CD4-positive, CD25-positive, alpha-beta regulatory T cell (primary cell): ENCODE results near the gene TMEM272. TPM values are rescaled to one million over a fixed set of nuclear protein-coding genes. Genes with fewer than 3 reads are reported as not detected.
A peak's percentile ranks its signal among the peaks of the same experiment; 100 is the strongest.

Experiments
- ATAC-seq, 2 donors: fragments of 150-1000 bp; cut with Tn5 transposase; one replicate each; pipeline ENCODE4 v1.10.0; 2021; ENCODE audit warnings: low read depth in 2 of 2, moderate number of reproducible peaks in 2 of 2, moderate library complexity in 1 of 2
- DNase-seq, 3 donors: peaks; one replicate each; pipeline versions ENCODE4 v3.0.0 to v3.0.0-alpha.2; 2012 to 2022; ENCODE audit warnings: mixed read lengths in 1 of 3
- H3K27ac ChIP-seq: one replicate; pipeline ENCODE4 v1.7.0; 2013; ENCODE audit warnings: mild to moderate bottlenecking, low read length; ENCODE audit not compliant: insufficient read depth, poor library complexity, severe bottlenecking
- H3K27me3 ChIP-seq: one replicate; pipeline ENCODE4 v1.7.0; 2013; ENCODE audit warnings: low read length; ENCODE audit not compliant: control insufficient read depth, insufficient read depth
- H3K36me3 ChIP-seq: one replicate; pipeline ENCODE4 v1.7.0; 2013; ENCODE audit warnings: mild to moderate bottlenecking, low read length, moderate library complexity; ENCODE audit not compliant: control insufficient read depth, insufficient read depth
- H3K4me1 ChIP-seq: 2 replicates; pipeline ENCODE4 v1.7.0; 2013; ENCODE audit warnings: mild to moderate bottlenecking, low read length; ENCODE audit not compliant: insufficient read depth, control insufficient read depth, poor library complexity, severe bottlenecking
- H3K4me3 ChIP-seq: one replicate; pipeline ENCODE4 v1.7.0; 2013; ENCODE audit warnings: low read depth, mild to moderate bottlenecking, low read length, moderate library complexity
- H3K9me3 ChIP-seq, 2 experiments: 1 replicate in 1 of 2; 2 replicates in 1 of 2; pipeline ENCODE4 v1.7.0; 2013; ENCODE audit warnings: low read length in 2 of 2, mild to moderate bottlenecking in 1 of 2, moderate library complexity in 1 of 2; ENCODE audit not compliant: control insufficient read depth in 2 of 2
- H3K27ac Mint-ChIP-seq, 3 donors: one replicate each; pipeline ENCODE4 v1.8.0; 2020 to 2022; ENCODE audit warnings: mild to moderate bottlenecking in 3 of 3, mixed read lengths in 3 of 3, moderate library complexity in 2 of 3
- H3K27me3 Mint-ChIP-seq: one replicate; pipeline ENCODE4 v1.8.0; 2022; ENCODE audit warnings: mild to moderate bottlenecking, mixed read lengths
- H3K36me3 Mint-ChIP-seq: one replicate; pipeline ENCODE4 v1.8.0; 2020; ENCODE audit warnings: mixed read lengths
- H3K4me1 Mint-ChIP-seq, 4 donors: one replicate each; pipeline ENCODE4 v1.8.0; 2020 to 2022; ENCODE audit warnings: mixed read lengths in 4 of 4, mild to moderate bottlenecking in 1 of 4
- H3K4me3 Mint-ChIP-seq, 4 donors: one replicate each; pipeline ENCODE4 v1.8.0; 2020 to 2022; ENCODE audit warnings: mild to moderate bottlenecking in 4 of 4, mixed read lengths in 4 of 4, moderate library complexity in 3 of 4
- H3K9me3 Mint-ChIP-seq, 7 donors: one replicate each; pipeline ENCODE4 v1.8.0; 2020 to 2022; ENCODE audit warnings: mixed read lengths in 7 of 7, mild to moderate bottlenecking in 3 of 7, moderate library complexity in 2 of 7
- polyA plus RNA-seq, 4 donors: library from polyadenylated mRNA; unstranded; fragments of 300-500 nt; fragmentation: Illumina TruSeq; gene quantifications; one replicate each; pipeline ENCODE4 v1.2.3, GENCODE V29; 2021
- total RNA-seq: library from RNA; stranded (reverse); gene quantifications from one replicate; pipeline ENCODE4 v1.2.3, GENCODE V29; 2022

The TMEM272 gene
- total and polyA plus RNA-seq, 5 donors from 2014 or later, result 0.13 to 3.3 (median 0.32) TPM; not detected in 1

DNA sequence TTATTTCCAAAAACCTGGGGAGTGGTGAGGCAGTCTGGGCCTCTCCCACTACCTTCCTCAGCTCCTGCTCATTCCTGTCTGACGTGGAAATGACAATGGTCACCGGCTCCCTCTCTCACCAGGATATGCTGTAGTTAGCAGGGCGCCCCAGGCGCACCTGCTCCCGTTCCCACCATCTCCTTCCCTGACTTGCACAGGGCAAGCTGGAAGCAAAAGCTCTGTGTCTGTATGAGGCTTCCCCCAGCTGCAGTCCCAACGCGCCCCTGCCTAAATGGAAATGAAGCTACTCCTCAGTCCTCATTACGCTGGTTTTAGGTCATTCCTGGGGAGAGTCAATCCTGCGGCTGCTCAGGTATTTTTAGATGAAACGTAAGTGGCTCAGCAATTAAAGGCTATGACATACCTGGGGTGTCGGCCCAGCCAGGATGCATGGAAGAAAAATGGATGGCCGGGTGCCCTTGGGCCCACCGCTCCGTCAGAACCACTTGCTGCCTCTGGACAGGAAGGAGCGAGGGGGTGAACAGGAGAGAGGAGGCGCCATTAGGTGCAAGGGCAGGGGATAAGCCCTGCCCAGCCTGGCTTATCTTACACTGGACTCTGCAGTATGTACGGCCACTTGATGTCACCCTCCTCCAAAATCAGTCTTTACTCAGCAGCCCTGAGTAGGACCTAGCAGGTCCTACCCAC, 73.4 kb downstream of the TMEM272 start:
- peaks cover 4% of the 10 kb centered on the region for H3K36me3 Mint-ChIP-seq
- H3K4me3 ChIP-seq, result no peak overlapping the region

DNA sequence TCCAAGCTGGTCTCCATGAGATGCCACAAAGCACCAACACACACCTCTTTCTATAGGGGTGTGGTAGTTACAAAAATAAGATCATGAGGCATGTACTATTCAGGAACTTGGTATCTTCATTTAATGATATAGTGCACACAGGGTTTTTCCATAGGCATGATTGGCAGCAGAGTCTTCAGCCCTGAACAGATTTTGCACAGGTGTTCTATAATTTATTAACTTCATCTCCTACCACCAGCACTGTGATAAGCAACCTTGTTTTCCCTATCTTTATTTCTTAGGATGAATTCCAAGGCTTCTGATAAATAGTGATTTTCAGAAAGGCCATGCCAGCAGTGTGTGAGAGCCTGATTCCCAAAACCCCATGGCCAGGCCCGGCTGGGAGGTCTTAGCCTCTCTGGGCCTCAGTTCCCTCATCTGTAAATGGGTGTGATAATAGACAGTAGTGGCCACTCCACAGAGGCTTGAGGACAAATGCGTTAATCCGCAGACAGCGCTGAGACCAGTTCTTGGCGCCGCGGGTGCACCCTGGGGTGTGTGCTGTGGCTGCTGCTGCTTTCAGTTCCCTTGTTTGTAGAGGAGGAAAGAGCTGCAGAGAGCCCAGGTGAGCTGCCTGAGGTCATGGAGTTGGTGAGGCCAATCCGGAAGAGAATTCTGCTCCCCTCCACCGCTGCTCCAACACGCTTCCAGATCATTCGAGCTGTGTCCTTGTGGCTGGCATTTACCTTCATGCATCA, 74.1 kb downstream of the TMEM272 start:
- H3K4me3 ChIP-seq, result no peak overlapping the region
- Mint-ChIP-seq H3K9me3 (no peaks in the 10 kb centered on the region), H3K27me3 (no peaks in the 10 kb centered on the region), H3K27ac (peak overlapping the region in 1 of 3 donors; percentile 84), H3K4me1 (peaks cover 0 to 3% (median under 1%) of the 10 kb centered on the region in 4 donors), H3K36me3 (peaks cover 4% of the 10 kb centered on the region), H3K4me3 (no peak overlapping the region)
- ATAC-seq (no peak), DNase-seq (no peak)
- H3K36me3 ChIP-seq, result peaks cover 22% of the 10 kb centered on the region
- no peak overlapping the region for H3K27ac ChIP-seq
- H3K4me1 ChIP-seq, result no peaks in the 10 kb centered on the region
- H3K27me3 ChIP-seq, result no peaks in the 10 kb centered on the region
- no peaks in the 10 kb centered on the region for H3K9me3 ChIP-seq

More for the DNA sequence above, 73.4 kb downstream of the TMEM272 start:
- H3K27ac Mint-ChIP-seq, result peak overlapping the region in 2 of 3 donors; percentile 38 to 40
- H3K27me3 Mint-ChIP-seq, result peaks cover 5% of the 10 kb centered on the region
- Histone ChIP-seq H3K4me1 (no peaks in the 10 kb centered on the region), H3K36me3 (peaks cover 22% of the 10 kb centered on the region), H3K9me3 (no peaks in the 10 kb centered on the region), H3K27ac (no peak overlapping the region), H3K27me3 (no peaks in the 10 kb centered on the region)
- peaks cover 0 to 2% (median 0%) of the 10 kb centered on the region in 4 donors for H3K4me1 Mint-ChIP-seq
- no peak overlapping the region for H3K4me3 Mint-ChIP-seq
- DNase-seq (no peak), ATAC-seq (no peak)
- no peaks in the 10 kb centered on the region for H3K9me3 Mint-ChIP-seq

DNA sequence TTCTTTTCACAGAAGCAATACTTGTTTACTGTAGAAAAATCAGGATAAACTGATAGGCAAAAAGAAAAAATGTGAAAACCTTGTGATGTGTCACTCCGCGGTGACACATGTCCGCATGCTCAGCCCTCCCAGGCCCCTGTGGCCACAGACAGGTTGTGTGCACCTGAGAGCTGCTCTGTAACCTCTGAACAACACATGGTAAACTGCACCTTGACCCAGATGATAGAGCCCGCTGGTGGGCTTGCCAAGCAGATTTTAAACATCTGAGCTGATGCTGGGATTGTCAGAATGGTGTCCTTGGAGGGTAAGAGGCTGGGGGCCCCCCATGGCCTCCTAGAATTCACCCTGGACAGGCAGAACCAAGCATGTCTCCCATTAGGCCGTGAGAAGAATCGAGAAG, 74.8 kb downstream of the TMEM272 start:
- Mint-ChIP-seq H3K27ac (peak overlapping the region in 1 of 3 donors; percentile 84), H3K27me3 (no peaks in the 10 kb centered on the region), H3K4me3 (no peak overlapping the region), H3K4me1 (peaks cover 0 to 9% (median 6%) of the 10 kb centered on the region in 4 donors), H3K9me3 (no peaks in the 10 kb centered on the region), H3K36me3 (peaks cover 4% of the 10 kb centered on the region)
- no peak for DNase-seq
- H3K27me3 ChIP-seq, result no peaks in the 10 kb centered on the region
- no peak overlapping the region for H3K4me3 ChIP-seq
- no peaks in the 10 kb centered on the region for H3K9me3 ChIP-seq
- peaks cover 22% of the 10 kb centered on the region for H3K36me3 ChIP-seq
- H3K27ac ChIP-seq, result no peak overlapping the region
- ATAC-seq, result no peak
- H3K4me1 ChIP-seq, result peaks cover 3% of the 10 kb centered on the region

DNA sequence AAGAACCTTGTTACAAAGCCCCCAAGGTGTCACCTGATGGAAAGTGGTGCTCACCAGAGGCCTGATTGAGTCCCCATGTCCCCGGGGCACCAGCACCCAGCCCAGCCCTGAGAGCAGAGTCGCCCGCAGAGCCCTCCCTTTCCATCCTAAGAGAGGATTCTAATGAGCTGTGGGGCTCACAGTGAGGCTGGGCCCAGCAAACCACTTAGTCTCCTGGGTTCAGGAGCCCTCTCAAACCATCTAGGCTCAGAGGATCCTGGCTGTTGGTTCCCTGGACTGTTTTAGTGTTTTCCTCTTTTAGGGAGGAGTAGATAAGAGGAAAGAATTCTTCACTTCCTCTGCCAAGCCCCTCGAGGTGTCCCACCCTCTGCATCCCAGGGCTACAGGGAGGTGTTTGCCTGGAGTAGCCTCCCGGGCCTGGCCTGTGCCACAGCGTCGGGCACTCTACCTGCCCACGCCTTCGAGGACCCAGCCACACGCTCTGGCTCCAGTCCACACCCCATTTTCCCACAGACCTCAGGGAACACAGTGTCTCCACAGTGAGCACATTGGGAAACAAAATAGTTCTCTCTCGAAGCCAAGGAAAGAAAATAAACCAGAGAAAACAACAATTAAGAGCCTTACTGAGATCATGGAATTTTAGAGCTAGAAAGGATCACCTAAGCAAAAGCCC, 75.4 kb downstream of the TMEM272 start:
- Histone ChIP-seq H3K36me3 (peaks cover 22% of the 10 kb centered on the region), H3K27ac (no peak overlapping the region), H3K4me1 (peaks cover 8% of the 10 kb centered on the region), H3K9me3 (no peaks in the 10 kb centered on the region), H3K27me3 (no peaks in the 10 kb centered on the region), H3K4me3 (no peak overlapping the region)
- Mint-ChIP-seq H3K27me3 (no peaks in the 10 kb centered on the region), H3K36me3 (peaks cover 4% of the 10 kb centered on the region), H3K4me1 (peaks cover 0 to 15% (median 11%) of the 10 kb centered on the region in 4 donors), H3K4me3 (no peak overlapping the region), H3K27ac (peak overlapping the region in 1 of 3 donors; percentile 59), H3K9me3 (no peaks in the 10 kb centered on the region)
- DNase-seq (no peak), ATAC-seq (no peak)

DNA sequence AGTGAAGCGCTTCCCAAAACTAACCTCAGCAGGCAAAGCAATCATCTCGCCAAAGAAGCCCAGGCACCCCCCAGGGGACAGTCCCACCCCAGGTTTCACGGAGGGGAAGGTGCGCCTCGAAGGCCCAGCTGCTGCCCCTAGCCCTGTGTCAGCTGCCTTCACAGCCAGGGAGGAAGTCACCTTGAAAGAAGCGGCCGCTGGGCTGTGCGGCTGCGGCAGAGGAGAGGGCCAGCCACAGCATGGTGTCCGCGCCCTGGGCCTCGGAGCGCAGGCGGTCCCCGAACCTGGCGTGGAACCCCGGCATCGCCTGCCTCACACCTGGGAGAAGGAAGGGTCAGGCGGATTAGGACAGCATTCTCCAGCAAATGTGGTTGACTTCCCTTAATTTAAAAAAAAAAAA, 76.0 kb downstream of the TMEM272 start:
- Mint-ChIP-seq H3K4me1 (peaks cover 0 to 21% (median 17%) of the 10 kb centered on the region in 4 donors), H3K4me3 (no peak overlapping the region), H3K9me3 (no peaks in the 10 kb centered on the region), H3K27me3 (no peaks in the 10 kb centered on the region), H3K27ac (peak overlapping the region in 1 of 3 donors; percentile 32), H3K36me3 (peaks cover 4% of the 10 kb centered on the region)
- H3K4me3 ChIP-seq, result no peak overlapping the region
- peaks cover 22% of the 10 kb centered on the region for H3K36me3 ChIP-seq
- H3K27me3 ChIP-seq, result no peaks in the 10 kb centered on the region
- no peak overlapping the region for H3K27ac ChIP-seq
- no peaks in the 10 kb centered on the region for H3K9me3 ChIP-seq
- DNase-seq (no peak), ATAC-seq (no peak)
- peaks cover 15% of the 10 kb centered on the region for H3K4me1 ChIP-seq

DNA sequence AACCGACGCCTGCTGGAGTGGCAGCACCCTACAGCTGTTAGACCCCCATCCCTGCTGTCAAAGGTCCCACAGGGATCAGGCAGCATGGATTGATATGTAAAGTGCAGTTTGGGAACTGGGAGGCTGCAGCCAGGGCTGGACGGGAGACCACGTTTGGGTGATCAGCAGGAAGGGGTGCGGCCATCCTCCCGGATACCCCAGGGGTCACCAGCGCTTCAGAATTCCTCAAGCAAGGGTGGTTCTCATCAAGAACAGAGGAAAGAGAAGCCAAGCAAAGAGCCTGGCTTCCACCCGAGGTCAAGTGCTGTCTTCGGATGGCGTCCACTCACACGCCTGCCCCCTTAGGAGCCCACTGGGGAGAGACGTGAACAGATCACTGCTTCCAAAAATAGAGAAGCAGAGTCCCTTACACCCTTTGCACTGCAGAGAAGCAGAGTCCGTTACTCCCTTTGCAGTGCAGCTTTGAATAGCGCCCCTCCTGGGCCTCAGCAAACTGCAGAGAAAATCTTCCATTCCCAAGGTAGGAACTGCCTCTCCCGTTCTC, 76.5 kb downstream of the TMEM272 start:
- DNase-seq (no peak), ATAC-seq (no peak)
- Histone ChIP-seq H3K27ac (no peak overlapping the region), H3K9me3 (no peaks in the 10 kb centered on the region), H3K27me3 (no peaks in the 10 kb centered on the region), H3K4me3 (no peak overlapping the region), H3K36me3 (peaks cover 17% of the 10 kb centered on the region), H3K4me1 (peaks cover 20% of the 10 kb centered on the region)
- Mint-ChIP-seq H3K9me3 (no peaks in the 10 kb centered on the region), H3K4me3 (no peak overlapping the region), H3K4me1 (peaks cover 0 to 24% (median 19%) of the 10 kb centered on the region in 4 donors), H3K27me3 (no peaks in the 10 kb centered on the region), H3K36me3 (peaks cover 4% of the 10 kb centered on the region), H3K27ac (peak overlapping the region in 1 of 3 donors; percentile 32)

DNA sequence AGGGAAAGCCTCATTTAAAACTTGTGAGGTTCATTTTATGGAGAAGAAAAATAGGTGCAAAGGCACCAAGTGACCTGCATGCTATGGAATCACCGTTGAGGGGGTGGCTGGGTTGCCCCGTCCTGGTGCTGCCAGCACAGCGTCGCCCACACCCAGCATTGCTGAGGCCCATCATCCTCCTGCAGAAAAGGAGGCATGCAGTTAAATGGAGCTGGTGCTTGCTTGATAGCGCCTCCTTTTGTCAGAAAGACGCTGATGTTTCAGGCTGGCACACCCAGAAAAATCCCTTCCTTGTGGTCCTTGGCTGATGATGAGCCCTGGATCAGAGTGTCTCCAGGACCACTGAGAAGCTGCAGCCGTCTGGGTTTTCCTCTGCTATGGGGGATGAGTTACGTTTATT, 77.9 kb downstream of the TMEM272 start:
- Mint-ChIP-seq H3K27ac (peak overlapping the region in 1 of 3 donors; percentile 18), H3K4me1 (peaks cover 0 to 27% (median 19%) of the 10 kb centered on the region in 4 donors), H3K36me3 (peaks cover 5% of the 10 kb centered on the region), H3K27me3 (no peaks in the 10 kb centered on the region), H3K4me3 (no peak overlapping the region), H3K9me3 (no peaks in the 10 kb centered on the region)
- ATAC-seq (no peak), DNase-seq (peak in 1 of 3 donors; percentile 15)
- Histone ChIP-seq H3K27me3 (no peaks in the 10 kb centered on the region), H3K4me3 (no peak overlapping the region), H3K36me3 (peaks cover 8% of the 10 kb centered on the region), H3K27ac (no peak overlapping the region), H3K9me3 (no peaks in the 10 kb centered on the region), H3K4me1 (peaks cover 20% of the 10 kb centered on the region)
